Posterior cingulate gyrus (tissue), 11 donors: ENCODE results near the gene GREM1.
A peak's percentile ranks its signal among the peaks of the same experiment; 100 is the strongest.

Experiments used
- DNase-seq, 10 donors: peaks; one replicate each; pipeline versions ENCODE4 v3.0.0 to v3.0.0-alpha.2; 2020 to 2021; ENCODE audit warnings: mixed read lengths in 3 of 10
- intact Hi-C: fragments of 100-400 bp; cut with DNase I; formaldehyde crosslinking; loops from one replicate; pipeline ENCODE4 v1.15.1; 2023

The GREM1 gene

DNA sequence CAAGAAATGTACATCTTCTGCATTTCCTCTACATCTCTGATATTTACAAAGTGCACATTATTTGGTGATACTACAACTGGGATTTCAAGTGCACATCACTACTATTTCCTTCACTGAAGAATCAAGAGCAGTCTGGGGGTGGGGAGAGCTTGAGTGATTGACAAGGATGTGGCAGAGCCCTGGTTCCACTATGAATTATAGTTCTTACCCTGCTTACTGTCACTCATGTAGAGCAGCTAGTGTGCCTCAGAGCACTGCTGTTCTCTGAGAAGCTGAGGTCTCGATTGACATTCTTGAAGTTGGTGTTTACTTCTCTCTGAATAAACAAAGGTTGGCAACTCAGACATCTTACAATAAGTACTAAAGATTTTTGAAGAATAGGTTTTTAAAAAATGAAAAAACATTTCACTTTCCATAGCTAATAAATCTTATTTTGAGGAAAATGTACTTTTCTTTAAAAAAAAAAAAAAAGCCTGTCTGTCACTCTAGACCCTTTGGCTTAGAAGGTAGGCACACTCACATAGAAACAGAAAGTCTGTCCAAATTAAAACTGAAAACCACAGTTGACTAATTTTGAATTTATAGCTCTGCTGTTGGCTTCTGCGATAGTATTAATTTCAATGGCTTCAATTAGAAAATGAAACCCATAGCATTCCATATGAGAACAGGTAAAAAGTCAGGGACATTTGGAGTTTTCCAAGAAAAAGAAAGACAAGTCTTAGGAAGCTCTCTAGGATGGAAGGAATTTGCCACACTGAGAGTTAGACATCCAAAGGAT is 5.6 kb downstream of the GREM1 start:
- intact Hi-C loops = loop anchor here (5.0 kb wide), 1 partner anchor 119 kb away; no protein-coding TSS in a partner anchor
- DNase-seq = no peak

DNA sequence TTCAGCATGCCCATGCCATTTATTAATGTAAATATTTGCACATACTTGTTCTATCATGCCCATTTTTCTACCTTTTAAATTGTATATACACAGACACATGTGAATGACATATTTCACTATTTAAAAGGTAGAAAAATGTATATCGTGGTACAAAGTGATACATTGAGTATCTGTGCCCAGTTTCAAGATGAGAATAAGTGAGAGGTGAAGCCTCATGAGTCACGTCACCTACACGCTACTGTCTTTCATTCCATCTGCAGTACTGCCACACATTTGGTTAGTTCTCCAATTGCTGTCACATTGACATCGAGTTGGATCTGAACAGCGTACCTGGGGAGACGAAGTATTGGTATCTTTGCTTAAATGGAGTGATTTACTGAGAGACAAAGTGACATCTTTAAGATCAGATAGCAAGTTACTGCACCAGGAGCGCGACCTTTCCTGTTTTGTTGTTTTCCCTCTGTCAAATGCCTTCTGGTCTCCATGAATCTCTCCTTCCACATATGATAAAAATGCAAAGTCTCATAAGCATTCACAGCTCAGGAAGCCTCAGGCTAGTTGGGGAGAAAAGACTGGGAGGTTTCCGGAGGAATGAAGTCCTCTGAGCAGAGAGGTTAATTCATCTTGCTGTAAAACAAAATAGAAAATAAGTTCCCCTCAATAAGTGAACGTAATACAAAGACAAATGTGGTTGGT is 12.0 kb downstream of the GREM1 start:
- no peak for DNase-seq
- intact Hi-C loops = no loop called here

DNA sequence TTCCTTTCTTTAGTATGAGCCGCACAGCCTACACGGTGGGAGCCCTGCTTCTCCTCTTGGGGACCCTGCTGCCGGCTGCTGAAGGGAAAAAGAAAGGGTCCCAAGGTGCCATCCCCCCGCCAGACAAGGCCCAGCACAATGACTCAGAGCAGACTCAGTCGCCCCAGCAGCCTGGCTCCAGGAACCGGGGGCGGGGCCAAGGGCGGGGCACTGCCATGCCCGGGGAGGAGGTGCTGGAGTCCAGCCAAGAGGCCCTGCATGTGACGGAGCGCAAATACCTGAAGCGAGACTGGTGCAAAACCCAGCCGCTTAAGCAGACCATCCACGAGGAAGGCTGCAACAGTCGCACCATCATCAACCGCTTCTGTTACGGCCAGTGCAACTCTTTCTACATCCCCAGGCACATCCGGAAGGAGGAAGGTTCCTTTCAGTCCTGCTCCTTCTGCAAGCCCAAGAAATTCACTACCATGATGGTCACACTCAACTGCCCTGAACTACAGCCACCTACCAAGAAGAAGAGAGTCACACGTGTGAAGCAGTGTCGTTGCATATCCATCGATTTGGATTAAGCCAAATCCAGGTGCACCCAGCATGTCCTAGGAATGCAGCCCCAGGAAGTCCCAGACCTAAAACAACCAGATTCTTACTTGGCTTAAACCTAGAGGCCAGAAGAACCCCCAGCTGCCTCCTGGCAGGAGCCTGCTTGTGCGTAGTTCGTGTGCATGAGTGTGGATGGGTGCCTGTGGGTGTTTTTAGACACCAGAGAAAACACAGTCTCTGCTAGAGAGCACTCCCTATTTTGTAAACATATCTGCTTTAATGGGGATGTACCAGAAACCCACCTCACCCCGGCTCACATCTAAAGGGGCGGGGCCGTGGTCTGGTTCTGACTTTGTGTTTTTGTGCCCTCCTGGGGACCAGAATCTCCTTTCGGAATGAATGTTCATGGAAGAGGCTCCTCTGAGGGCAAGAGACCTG is 13.2 kb downstream of the GREM1 start:
- peak in 3 of 10 donors; percentile 21 to 78 (median 61) for DNase-seq
- intact Hi-C loops = no loop called here

DNA sequence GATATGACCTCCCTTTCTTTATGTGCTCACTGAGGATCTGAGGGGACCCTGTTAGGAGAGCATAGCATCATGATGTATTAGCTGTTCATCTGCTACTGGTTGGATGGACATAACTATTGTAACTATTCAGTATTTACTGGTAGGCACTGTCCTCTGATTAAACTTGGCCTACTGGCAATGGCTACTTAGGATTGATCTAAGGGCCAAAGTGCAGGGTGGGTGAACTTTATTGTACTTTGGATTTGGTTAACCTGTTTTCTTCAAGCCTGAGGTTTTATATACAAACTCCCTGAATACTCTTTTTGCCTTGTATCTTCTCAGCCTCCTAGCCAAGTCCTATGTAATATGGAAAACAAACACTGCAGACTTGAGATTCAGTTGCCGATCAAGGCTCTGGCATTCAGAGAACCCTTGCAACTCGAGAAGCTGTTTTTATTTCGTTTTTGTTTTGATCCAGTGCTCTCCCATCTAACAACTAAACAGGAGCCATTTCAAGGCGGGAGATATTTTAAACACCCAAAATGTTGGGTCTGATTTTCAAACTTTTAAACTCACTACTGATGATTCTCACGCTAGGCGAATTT is 14.9 kb downstream of the GREM1 start:
- intact Hi-C loops = no loop called here
- no peak for DNase-seq

DNA sequence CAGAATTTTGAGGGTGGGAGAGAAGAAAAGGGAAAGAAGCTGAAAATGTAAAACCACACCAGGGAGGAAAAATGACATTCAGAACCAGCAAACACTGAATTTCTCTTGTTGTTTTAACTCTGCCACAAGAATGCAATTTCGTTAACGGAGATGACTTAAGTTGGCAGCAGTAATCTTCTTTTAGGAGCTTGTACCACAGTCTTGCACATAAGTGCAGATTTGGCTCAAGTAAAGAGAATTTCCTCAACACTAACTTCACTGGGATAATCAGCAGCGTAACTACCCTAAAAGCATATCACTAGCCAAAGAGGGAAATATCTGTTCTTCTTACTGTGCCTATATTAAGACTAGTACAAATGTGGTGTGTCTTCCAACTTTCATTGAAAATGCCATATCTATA is 15.5 kb downstream of the GREM1 start:
- intact Hi-C loops = no loop called here

DNA sequence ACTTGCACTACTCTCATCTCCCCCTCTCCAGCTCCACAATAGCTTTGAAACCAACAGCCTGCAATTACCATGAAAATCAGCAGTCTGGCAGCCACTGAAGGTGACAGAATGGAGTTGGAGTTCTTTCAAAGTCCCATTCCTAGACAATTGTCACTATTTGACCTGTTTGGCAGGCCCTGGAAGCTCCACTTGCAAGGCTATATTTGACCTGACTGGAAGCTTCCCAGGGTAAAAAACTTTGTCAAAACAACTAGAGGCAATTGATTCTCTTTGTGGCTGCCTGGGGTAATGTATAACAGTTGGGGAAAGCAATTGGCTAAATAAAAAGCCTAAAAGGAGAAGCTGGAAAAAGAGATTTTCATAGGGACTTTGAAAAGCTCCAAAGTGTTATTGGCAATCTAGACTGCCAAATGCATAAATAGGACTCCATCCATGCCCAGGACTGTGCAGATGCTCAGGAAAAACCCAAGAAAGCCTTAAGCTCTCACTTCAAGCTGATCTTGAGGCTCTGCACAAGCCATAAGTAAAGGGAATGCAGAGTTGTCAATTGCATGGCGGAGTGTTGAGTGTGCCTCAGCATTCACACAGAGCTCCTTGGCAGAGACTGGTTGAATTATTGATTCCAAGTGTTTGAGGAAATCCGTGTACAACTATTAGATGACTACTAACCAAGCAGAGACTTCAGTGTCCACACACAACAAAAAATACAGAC is 18.3 kb downstream of the GREM1 start:
- no peak for DNase-seq
- intact Hi-C loops = no loop called here

More for the DNA sequence above, 15.5 kb downstream of the GREM1 start:
- DNase-seq = no peak

DNA sequence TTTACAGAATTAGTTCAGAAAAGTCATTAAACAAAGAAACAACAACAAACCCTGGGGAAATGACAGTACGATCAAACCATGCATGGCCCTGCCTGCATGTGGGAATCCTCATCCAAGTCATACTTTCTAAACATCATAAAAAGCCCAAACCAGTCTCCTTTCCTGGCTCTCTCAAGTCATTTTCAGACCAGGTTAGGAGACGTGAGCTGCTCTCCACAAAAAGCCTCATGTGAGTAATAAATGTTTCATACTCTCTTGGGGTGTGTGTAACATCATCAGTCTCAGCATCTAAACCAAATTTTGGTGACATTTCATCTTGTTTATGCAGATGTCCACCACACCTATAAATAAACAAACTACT is 18.9 kb downstream of the GREM1 start:
- no peak for DNase-seq
- intact Hi-C loops = no loop called here

DNA sequence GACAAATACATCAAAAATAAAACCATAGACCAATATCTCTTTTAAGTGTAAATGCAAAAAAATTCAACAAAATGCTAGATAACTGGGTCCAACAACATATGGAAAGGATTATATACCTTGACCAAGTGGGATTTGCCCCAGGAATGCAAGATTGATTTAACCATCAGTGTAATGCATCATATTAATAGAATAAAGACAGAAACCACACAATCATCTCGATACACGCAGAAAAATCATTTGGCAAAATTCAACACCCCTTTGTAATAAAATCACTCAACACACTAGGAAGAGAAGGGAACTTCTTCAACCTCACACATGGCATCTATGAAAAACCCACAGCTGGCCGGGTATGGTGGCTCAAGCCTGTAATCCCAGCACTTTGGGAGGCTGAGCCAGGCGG is 19.5 kb downstream of the GREM1 start:
- no peak for DNase-seq
- intact Hi-C loops = no loop called here

DNA sequence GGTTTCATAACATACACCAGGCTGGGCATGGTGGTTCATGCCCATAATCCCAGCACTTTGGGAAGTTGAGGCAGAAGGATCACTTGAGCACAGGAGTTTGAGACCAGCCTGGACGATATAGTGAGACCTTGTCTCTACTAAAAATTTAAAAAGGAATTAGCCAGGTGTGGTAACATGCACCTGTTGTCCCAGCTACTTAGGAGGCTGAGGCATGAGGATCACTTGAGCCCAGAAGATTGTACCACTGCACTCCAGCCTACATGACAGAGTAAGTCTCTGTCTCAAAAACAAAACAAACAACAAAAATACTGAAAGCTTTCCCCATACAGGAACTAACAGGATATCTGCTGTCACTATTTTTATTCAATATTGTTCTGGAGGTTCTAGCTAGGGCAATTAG is 20.9 kb downstream of the GREM1 start:
- intact Hi-C loops = no loop called here

DNA sequence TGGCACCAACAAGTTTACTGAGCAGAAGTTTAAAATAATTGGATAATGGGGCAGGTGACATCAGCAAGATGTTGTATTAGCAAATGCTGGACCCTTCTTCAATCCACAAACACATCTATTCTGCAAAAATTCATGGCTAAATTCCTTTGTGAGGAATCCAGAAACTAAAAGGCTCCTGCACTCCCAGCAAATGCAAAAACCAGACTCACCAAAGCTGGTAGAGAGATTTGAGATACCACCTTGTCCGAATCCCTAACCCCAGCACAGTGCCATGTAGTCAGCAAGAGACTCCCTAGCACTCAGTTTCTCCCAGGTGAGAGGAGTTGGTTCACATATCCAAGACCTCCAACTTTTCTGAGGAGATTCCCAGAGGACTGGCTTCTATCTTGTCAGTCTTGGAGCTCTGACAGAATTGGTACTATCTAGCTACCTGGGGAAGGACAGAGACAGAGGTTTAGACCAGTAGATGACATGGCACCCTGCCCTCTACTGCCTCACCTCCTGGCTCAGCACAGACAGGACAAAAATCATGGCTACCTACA is 21.8 kb downstream of the GREM1 start:
- intact Hi-C loops = no loop called here
- no peak for DNase-seq

More for the DNA sequence above, 20.9 kb downstream of the GREM1 start:
- no peak for DNase-seq

DNA sequence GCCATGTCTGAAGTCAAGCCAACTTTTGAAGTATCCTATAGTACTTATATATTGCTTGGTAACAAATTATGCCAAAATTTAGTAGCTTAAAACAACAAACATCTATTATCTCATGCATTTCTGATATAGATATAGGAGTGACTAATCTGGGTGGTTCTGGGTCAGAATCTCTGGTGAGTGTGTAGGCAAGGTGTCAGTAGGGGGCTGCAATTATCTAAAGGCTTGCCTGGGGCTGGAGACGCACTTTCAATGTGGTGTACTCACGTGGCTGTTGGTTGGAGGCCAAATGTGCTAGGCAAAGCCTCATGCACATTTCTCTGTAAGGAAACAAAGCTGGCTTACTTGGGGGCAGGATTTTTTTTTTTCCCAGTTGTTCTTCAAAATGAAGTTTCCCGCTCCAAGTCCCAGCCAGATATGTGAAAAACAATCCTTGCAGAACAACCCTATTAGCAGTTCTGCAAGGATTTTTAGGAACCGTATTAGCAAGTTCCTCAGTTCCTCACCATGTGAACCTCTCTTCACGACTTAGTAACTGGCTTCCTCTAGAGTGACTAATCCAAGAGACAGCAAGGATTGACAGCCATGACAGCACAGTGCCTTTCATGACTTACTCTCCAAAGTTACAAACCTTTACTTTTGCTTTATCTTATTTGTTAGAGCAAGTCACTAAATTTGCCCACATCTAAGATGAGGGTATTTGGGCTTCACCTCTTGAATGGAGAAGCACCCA is 25.8 kb downstream of the GREM1 start:
- intact Hi-C loops = no loop called here
- DNase-seq = no peak

DNA sequence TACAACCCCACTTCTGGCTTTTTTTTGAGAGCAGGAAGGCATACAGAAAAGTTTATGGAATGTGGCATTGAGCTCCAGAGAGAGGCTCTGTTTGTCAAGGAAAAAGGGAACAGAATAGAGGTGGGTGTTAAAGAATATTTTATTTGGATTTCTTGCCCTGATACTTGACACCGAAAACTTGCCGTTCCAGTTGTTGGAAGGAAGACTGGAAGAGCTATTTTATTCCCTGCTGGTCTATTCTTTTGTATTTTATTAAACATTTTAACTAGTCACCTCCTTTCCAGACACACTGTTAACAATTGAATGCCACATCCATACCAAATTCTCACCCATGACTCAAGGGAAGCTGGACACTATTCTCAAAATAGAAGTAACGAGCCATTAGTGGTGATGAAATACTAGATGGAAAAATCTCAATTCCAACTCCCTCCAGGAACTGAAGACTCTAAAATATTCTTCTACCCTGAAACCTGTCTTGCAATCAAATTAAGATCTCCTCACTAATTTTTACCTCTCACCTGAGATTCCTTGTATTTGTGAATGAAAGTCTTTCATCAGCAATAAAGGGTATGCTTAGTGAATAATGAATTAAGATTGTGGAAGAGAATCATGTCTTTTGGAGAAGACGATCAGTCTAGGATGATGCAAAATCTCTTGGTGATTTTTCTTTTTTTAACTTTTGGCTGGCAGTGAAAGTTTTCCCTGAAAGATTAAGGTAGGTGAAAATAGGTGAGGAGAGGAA is 28.5 kb downstream of the GREM1 start:
- no peak for DNase-seq
- intact Hi-C loops = no loop called here

DNA sequence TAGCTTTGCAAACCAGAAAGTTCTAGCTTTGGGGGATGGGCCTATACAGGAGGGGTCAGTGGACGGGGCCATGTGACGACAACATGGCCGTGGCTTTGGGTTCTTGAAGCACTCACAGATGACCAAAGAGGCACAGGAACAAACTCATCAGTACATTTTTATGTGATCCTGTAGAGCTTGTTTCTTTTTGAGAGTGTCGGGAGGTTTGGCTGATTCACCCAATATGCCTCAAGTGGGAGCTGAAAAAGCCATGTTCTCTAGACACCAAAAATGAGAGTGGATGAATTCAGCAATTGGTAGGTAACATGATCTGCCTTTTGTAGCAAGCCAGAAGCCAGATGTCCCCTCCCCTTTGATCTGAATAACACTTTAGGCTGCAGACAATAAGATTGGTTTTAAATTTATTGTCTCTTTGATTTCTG is 30.1 kb downstream of the GREM1 start:
- intact Hi-C loops = no loop called here
- no peak for DNase-seq

DNA sequence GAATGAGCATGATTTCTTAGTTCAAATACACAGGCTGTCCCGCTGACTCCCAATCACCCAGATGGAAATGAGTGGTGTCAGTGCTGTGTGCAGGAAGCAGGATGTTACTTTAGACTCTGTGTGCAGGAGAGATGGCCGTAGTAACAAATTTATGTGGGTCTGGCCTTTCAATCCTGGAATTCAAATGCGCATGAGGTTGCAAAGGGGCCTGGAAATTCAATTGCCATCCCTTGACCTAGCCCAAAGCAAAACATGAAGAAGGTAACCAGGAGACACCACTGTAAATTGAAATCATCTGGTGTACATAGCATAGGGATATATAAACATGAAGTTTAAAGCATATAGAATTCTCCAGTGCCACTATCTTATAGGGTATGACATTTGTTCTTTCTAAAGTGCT is 33.2 kb downstream of the GREM1 start:
- DNase-seq = no peak
- intact Hi-C loops = no loop called here

DNA sequence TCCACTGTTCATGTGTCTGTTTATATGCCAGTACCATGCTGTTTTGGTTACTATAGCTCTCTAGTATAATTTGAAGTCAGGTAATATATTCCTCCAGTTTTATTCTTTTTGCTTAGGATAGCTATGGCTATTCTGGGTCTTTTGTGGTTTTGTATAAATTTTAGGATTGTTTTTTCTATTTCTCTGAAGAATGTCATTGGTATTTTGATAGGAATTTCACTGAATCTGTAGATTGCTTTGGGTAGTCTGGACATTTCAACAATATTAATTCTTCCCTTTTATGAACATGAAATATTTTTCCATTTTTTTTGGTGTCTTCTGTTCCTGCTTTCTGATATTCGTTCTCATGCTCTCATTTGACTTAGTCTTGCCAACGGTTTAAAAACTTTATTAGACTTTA is 39.6 kb downstream of the GREM1 start:
- no peak for DNase-seq
- intact Hi-C loops = no loop called here

DNA sequence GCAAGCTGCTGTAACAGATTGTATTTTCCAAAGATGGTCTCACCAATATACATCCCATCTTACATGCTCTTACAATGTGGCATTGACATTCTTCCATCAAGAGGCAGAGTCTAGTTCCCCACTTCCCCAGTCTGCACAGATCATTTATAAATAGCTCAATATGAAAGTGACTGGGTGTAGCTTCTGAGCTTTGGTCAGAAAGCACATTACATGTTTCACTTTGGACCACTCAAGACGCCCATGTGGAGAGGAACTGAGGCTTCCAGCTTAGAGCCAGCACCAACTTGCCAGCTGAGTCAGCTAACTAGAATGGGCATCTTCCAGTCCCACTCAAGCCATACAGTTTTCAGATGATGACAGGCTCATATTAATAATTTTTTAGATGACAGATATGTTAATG is 45.5 kb downstream of the GREM1 start:
- DNase-seq = no peak
- intact Hi-C loops = no loop called here

DNA sequence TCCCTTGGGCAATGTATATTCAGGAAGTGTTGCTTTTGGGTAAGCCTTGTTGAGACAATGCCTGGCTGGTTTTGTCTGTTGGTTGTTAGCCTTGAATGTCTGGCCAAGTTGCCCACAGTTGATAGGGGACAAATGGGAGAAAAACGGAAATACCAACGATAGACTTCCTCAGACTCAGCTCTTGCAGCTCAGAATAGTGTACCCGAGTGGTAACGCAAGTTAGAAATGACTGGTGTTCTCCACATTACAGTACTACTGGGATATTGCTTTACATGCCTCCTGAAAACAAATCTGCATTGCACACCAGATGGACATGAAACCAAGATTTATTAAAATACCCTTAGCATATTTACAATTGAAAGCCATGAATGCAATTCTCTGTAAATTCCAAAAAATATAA is 47.4 kb downstream of the GREM1 start:
- intact Hi-C loops = no loop called here

DNA sequence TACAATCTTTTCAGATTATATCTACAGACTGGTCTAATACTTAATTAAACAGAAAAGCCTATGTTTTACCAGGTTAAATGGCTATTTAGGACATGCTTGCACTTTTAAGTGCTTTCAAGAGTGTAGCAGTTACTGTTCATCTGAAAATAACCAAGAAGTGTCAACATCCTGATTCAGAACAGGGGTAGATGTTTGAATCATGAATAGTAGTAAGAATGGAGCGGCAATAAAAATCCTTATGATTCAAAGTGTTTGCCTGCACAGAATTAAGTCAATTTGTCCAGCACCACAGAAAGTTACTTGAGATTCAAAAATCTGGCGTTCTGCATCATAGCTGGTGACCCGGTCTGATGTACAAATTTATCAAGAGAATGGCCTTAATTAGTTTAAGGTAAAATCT is 48.3 kb downstream of the GREM1 start:
- intact Hi-C loops = no loop called here
- no peak for DNase-seq

More for the DNA sequence above, 47.4 kb downstream of the GREM1 start:
- DNase-seq = no peak
